OCI-LY1 (cell line): Measurements from ENCODE around the gene DHRS1.

Experiments
- H2AFZ ChIP-seq: fragments of 200-600 bp; sonication (generic), shearing (Covaris generic); 2 replicates; pipeline ENCODE4 v1.6.0; 2014; ENCODE audit warnings: antibody characterized with exemption, mild to moderate bottlenecking, low read length
- H3F3A ChIP-seq: fragments of 200-600 bp; sonication (generic), shearing (Covaris generic); 2 replicates; pipeline ENCODE4 v1.6.0; 2014; ENCODE audit warnings: mild to moderate bottlenecking, antibody characterized with exemption, low read length, moderate library complexity; ENCODE audit not compliant: insufficient read depth
- H3K27ac ChIP-seq: fragments of 200-600 bp; sonication (generic); 2 replicates; pipeline ENCODE4 v1.5.1; 2014; ENCODE audit warnings: low read length, mixed run types, mild to moderate bottlenecking, low read depth; ENCODE audit not compliant: poor library complexity, severe bottlenecking
- H3K27me3 ChIP-seq: fragments of 200-600 bp; sonication (generic); 2 replicates; pipeline ENCODE4 v1.6.0; 2014; ENCODE audit warnings: antibody characterized with exemption, mild to moderate bottlenecking, low read length, moderate library complexity; ENCODE audit not compliant: insufficient read depth
- H3K36me3 ChIP-seq: fragments of 200-600 bp; sonication (generic); 2 replicates; pipeline ENCODE4 v1.6.1; 2014; ENCODE audit warnings: mild to moderate bottlenecking, antibody characterized with exemption, low read length, moderate library complexity, mixed read lengths; ENCODE audit not compliant: insufficient read depth
- H3K4me1 ChIP-seq: fragments of 200-600 bp; sonication (generic); 2 replicates; pipeline ENCODE4 v1.5.1; 2014; ENCODE audit warnings: mild to moderate bottlenecking, low read length, moderate library complexity; ENCODE audit not compliant: insufficient read depth, severe bottlenecking
- H3K4me2 ChIP-seq: fragments of 200-600 bp; sonication (generic), shearing (Covaris generic); 2 replicates; pipeline ENCODE4 v1.6.1; 2014; ENCODE audit warnings: low read length
- H3K4me3 ChIP-seq: fragments of 200-600 bp; sonication (generic); 2 replicates; pipeline ENCODE4 v1.5.1; 2014; ENCODE audit warnings: low read length, low read depth, mild to moderate bottlenecking, mixed read lengths; ENCODE audit not compliant: poor library complexity, severe bottlenecking
- H3K79me2 ChIP-seq: fragments of 200-600 bp; shearing (Covaris generic); 2 replicates; pipeline ENCODE4 v1.6.1; 2016; ENCODE audit warnings: mixed run types, low read length, mixed read lengths; ENCODE audit not compliant: insufficient read depth
- H3K9ac ChIP-seq: fragments of 200-600 bp; sonication (generic), shearing (Covaris generic); 2 replicates; pipeline ENCODE4 v1.6.1; 2014; ENCODE audit warnings: mild to moderate bottlenecking, low read length, mixed read lengths
- H3K9me2 ChIP-seq: fragments of 200-600 bp; sonication (generic), shearing (Covaris generic); 2 replicates; pipeline ENCODE4 v1.6.1; 2014; ENCODE audit warnings: low read depth, mild to moderate bottlenecking, low read length, mixed read lengths
- H3K9me3 ChIP-seq: fragments of 200-600 bp; shearing (Covaris generic); 2 replicates; pipeline ENCODE4 v1.6.1; 2014; ENCODE audit warnings: low read length, mixed read lengths
- H4K20me1 ChIP-seq: fragments of 200-600 bp; sonication (generic), shearing (Covaris generic); 2 replicates; pipeline ENCODE4 v1.6.0; 2016; ENCODE audit warnings: mild to moderate bottlenecking, low read length; ENCODE audit not compliant: insufficient read depth
- EZH2 ChIP-seq: fragments of 200-600 bp; sonication (generic), shearing (Covaris generic); IDR thresholded peaks from 2 replicates; pipeline ENCODE4 v1.8.0; 2017; ENCODE audit warnings: borderline replicate concordance, mixed run types, mild to moderate bottlenecking, antibody characterized with exemption, low read length, moderate library complexity, mixed read lengths
- TF ChIP-seq, protein P1 (sequence below): fragments of 200-600 bp; sonication (generic), shearing (Covaris generic); IDR thresholded peaks from 2 replicates; pipeline ENCODE4 v1.5.1; 2017; ENCODE audit warnings: mild to moderate bottlenecking, antibody characterized with exemption, low read length, moderate library complexity, mixed read lengths

DHRS1 gene

DNA sequence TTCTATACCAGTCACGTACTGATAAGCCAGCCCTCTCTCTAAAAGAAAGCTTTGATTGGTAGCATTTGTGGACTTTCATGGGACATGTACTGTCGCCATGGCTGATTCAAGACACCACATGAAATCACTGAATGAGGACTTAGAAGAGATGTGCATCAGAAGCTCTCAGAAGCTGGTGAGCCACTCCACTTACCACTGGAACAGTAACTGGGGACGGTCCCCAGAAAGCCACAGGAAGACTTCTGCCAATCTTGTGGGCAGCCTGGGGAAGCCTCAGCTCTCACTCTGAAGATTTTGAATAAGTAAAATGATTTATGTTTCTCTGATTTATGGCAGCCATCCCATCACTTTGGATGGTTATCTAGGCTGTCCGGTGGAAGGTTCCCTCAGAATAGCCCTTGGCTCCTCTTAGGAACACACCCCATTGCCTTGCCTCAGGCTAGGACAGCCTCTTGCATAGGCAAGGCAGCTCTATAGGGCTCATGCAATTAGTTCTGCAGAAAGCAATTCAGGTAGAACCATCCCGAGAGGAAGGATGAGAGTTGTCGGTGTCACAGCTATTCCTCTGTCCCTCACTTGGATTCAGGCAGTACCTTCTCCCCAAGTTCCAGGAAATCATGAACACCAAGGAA lies 9.8 kb downstream of the DHRS1 start:
- no peaks in the 10 kb centered on the region for H3K27me3 ChIP-seq
- no peak overlapping the region for H3K4me2 ChIP-seq
- H3K9me3 ChIP-seq: no peaks in the 10 kb centered on the region
- H3K4me3 ChIP-seq: no peak overlapping the region
- TF ChIP-seq EZH2: no peak
- TF ChIP-seq, protein P1, sequence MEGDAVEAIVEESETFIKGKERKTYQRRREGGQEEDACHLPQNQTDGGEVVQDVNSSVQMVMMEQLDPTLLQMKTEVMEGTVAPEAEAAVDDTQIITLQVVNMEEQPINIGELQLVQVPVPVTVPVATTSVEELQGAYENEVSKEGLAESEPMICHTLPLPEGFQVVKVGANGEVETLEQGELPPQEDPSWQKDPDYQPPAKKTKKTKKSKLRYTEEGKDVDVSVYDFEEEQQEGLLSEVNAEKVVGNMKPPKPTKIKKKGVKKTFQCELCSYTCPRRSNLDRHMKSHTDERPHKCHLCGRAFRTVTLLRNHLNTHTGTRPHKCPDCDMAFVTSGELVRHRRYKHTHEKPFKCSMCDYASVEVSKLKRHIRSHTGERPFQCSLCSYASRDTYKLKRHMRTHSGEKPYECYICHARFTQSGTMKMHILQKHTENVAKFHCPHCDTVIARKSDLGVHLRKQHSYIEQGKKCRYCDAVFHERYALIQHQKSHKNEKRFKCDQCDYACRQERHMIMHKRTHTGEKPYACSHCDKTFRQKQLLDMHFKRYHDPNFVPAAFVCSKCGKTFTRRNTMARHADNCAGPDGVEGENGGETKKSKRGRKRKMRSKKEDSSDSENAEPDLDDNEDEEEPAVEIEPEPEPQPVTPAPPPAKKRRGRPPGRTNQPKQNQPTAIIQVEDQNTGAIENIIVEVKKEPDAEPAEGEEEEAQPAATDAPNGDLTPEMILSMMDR: no peak
- H3K9me2 ChIP-seq: no peaks in the 10 kb centered on the region
- H3K4me1 ChIP-seq: no peaks in the 10 kb centered on the region
- no peaks in the 10 kb centered on the region for H4K20me1 ChIP-seq
- no peak overlapping the region for H3K27ac ChIP-seq
- H2AFZ ChIP-seq: no peak overlapping the region
- no peak overlapping the region for H3K9ac ChIP-seq
- H3K36me3 ChIP-seq: peaks cover 32% of the 10 kb centered on the region
- no peaks in the 10 kb centered on the region for H3F3A ChIP-seq
- H3K79me2 ChIP-seq: no peaks in the 10 kb centered on the region

DNA sequence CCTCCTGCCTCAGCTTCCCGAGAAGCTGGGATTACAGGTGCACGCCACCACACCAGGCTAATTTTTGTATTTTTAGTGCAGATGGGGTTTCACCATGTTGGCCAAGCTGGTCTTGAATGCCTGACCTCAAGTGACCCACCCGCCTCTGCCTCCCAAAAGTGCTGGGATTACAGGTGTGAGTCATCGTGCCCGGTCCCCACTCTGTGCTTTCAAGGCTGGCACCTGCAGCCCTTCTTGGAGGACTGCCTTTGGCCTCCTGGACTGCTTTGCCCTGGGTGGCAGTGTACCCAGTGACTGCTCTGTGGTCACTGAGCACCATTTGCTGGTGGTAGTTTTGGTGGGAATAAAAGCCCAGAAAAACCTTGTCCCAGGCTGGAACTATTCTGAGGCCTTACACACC lies 12.6 kb downstream of the DHRS1 start:
- no peak overlapping the region for H3K9ac ChIP-seq
- H3K4me3 ChIP-seq: no peak overlapping the region

GRCh38 chr14:24285351-24285750 lies 14.2 kb downstream of the DHRS1 start:
- Histone ChIP-seq H3K27me3 (no peaks in the 10 kb centered on the region), H3K9me3 (no peaks in the 10 kb centered on the region), H3K4me3 (no peak overlapping the region), H4K20me1 (no peaks in the 10 kb centered on the region), H3K9me2 (no peaks in the 10 kb centered on the region), H3F3A (no peaks in the 10 kb centered on the region), H2AFZ (no peak overlapping the region), H3K9ac (no peak overlapping the region), H3K4me2 (no peak overlapping the region), H3K4me1 (no peaks in the 10 kb centered on the region), H3K36me3 (peaks cover 10% of the 10 kb centered on the region; the same call in 1 of the 2 replicates), H3K27ac (no peak overlapping the region), H3K79me2 (no peaks in the 10 kb centered on the region)
- TF ChIP-seq, protein P1: no peak
- no peak for TF ChIP-seq EZH2

More for the DNA sequence above, 12.6 kb downstream of the DHRS1 start:
- TF ChIP-seq EZH2: no peak
- TF ChIP-seq, protein P1: no peak
- no peaks in the 10 kb centered on the region for H4K20me1 ChIP-seq
- H3K79me2 ChIP-seq: no peaks in the 10 kb centered on the region
- H3K36me3 ChIP-seq: peaks cover 25% of the 10 kb centered on the region
- H3K9me2 ChIP-seq: no peaks in the 10 kb centered on the region
- H3K4me2 ChIP-seq: no peak overlapping the region
- no peaks in the 10 kb centered on the region for H3K27me3 ChIP-seq
- no peaks in the 10 kb centered on the region for H3F3A ChIP-seq
- H3K9me3 ChIP-seq: no peaks in the 10 kb centered on the region
- no peak overlapping the region for H3K27ac ChIP-seq
- no peaks in the 10 kb centered on the region for H3K4me1 ChIP-seq
- no peak overlapping the region for H2AFZ ChIP-seq
